K562 (cell line): ENCODE data around the gene HAO2. TPM values are rescaled to one million over a fixed set of nuclear protein-coding genes. Genes with fewer than 3 reads are reported as not detected.

ENCODE experiments used
- ATAC-seq: fragments of 200-7000 bp; cut with Tn5 transposase; 3 replicates; pipeline ENCODE4 v1.9.1; 2020; ENCODE audit warnings: moderate library complexity
- BruUV-seq: library from RNA; stranded (reverse); fragments of 400-500 nt; replicated peaks from 2 replicates; lab custom pipeline; 2021; lab: Mats Ljungman, UMichigan
- CTCF ChIA-PET: fragments of 300-600 bp; formaldehyde crosslinking; extraction: SDS; loops from one replicate; lab custom pipeline; 2021; ENCODE audit warnings: low intra/inter-chr PET ratio; lab: Yijun Ruan, JAX
- POLR2A ChIA-PET: fragments of 300-600, 350-650 bp; sonication (Branson Sonifier 250); formaldehyde crosslinking; extraction: SDS; loops from one replicate; lab custom pipeline; 2021; ENCODE audit warnings: antibody characterized with exemption, inconsistent platforms; lab: Yijun Ruan, JAX
- DNase-seq, 4 experiments: peaks; one replicate each; pipeline versions ENCODE4 v3.0.0 to v3.0.0-alpha.2; 2011 to 2018; ENCODE audit warnings: low spot score in 3 of 4, mixed read lengths in 3 of 4; ENCODE audit errors: extremely low read depth in 1 of 4
- FAIRE-seq: peaks from 2 replicates; lab custom pipeline; 2011; peaks lifted over from hg19 to GRCh38; lab: Jason Lieb, UNC
- H2AFZ ChIP-seq: 2 replicates; pipeline ENCODE4 v1.6.0; 2011; ENCODE audit warnings: low read depth, low read length, control low read depth, inconsistent platforms
- H3K27ac ChIP-seq: fragments of 200-600 bp; 3 replicates; pipeline ENCODE4 v1.8.0; 2011; ENCODE audit warnings: low read depth, mild to moderate bottlenecking, control low read depth, inconsistent platforms, low read length, moderate library complexity, mixed read lengths; ENCODE audit errors: extremely low read depth
- H3K27me3 ChIP-seq, 2 experiments: fragments of 300-600 bp in 1 of 2; 2 replicates in 1 of 2; 3 replicates in 1 of 2; pipeline versions ENCODE4 v1.6.0 to v1.8.0; 2011; ENCODE audit warnings: inconsistent platforms in 2 of 2, low read length in 2 of 2, mild to moderate bottlenecking in 1 of 2, mixed read lengths in 1 of 2, moderate library complexity in 1 of 2; ENCODE audit not compliant: control insufficient read depth in 2 of 2, insufficient read depth in 2 of 2
- H3K36me3 ChIP-seq: fragments of 300-600 bp; 3 replicates; pipeline ENCODE4 v1.8.0; 2011; ENCODE audit warnings: mild to moderate bottlenecking, low read length, inconsistent platforms; ENCODE audit not compliant: control insufficient read depth, insufficient read depth
- H3K4me1 ChIP-seq, 2 experiments: fragments of 200-600 bp in 1 of 2; replicated peaks in 1 of 2; 2 replicates in 1 of 2; 3 replicates in 1 of 2; pipeline versions ENCODE4 v1.5.1 to v1.8.0; 2011; ENCODE audit warnings: inconsistent platforms in 2 of 2, low read length in 2 of 2, mild to moderate bottlenecking in 1 of 2, mixed read lengths in 1 of 2, moderate library complexity in 1 of 2; ENCODE audit not compliant: control insufficient read depth in 2 of 2, insufficient read depth in 2 of 2
- H3K4me2 ChIP-seq: 2 replicates; pipeline ENCODE4 v1.6.1; 2011; ENCODE audit warnings: low read length, control low read depth, inconsistent platforms, mixed read lengths; ENCODE audit not compliant: insufficient read depth
- H3K4me3 ChIP-seq: fragments of 200-600 bp; sonication (generic), shearing (Covaris generic); 2 replicates; pipeline ENCODE4 v1.5.1; 2016; ENCODE audit warnings: control low read depth, inconsistent platforms
- H3K79me2 ChIP-seq: fragments of 200-600 bp; 3 replicates; pipeline ENCODE4 v1.8.0; 2011; ENCODE audit warnings: low read length, inconsistent platforms; ENCODE audit not compliant: control insufficient read depth, insufficient read depth
- H3K9ac ChIP-seq, 2 experiments: 2 replicates each; pipeline versions ENCODE4 v1.6.0 to v1.6.1; 2011; ENCODE audit warnings: low read depth in 2 of 2, low read length in 2 of 2, control low read depth in 1 of 2, inconsistent platforms in 1 of 2, mild to moderate bottlenecking in 1 of 2, mixed read lengths in 1 of 2; ENCODE audit not compliant: insufficient read depth in 1 of 2
- H3K9me1 ChIP-seq: one replicate; pipeline ENCODE4 v1.6.0; 2011; ENCODE audit warnings: inconsistent platforms, mild to moderate bottlenecking, low read length, moderate library complexity; ENCODE audit not compliant: control insufficient read depth, insufficient read depth
- H3K9me3 ChIP-seq: replicated peaks from 2 replicates; pipeline ENCODE4 v1.5.1; 2011; ENCODE audit warnings: low read depth, low read length, inconsistent platforms; ENCODE audit not compliant: control insufficient read depth, insufficient read depth
- H4K20me1 ChIP-seq: replicated peaks from 2 replicates; pipeline ENCODE4 v1.6.1; 2011; ENCODE audit warnings: low read length, inconsistent platforms, mixed read lengths; ENCODE audit not compliant: control insufficient read depth, insufficient read depth
- E2F3 ChIP-seq: fragments of 250-450 bp; sonication (Bioruptor Pico); IDR thresholded peaks from 2 replicates; pipeline ENCODE4 v1.4.0; 2020; ENCODE audit warnings: mild to moderate bottlenecking
- KLF6 ChIP-seq: fragments of 250-450 bp; sonication (Bioruptor Pico); IDR thresholded peaks from 2 replicates; pipeline ENCODE4 v1.4.0; 2020; ENCODE audit warnings: mild to moderate bottlenecking, moderate library complexity, borderline replicate concordance
- LARP7 ChIP-seq: fragments of 450-650 bp; IDR thresholded peaks from 2 replicates; pipeline ENCODE4 v1.6.1; 2016
- TGIF2 ChIP-seq: sonication (generic); formaldehyde crosslinking; IDR thresholded peaks from 2 replicates; pipeline ENCODE4 v1.8.1; 2022; ENCODE audit warnings: mild to moderate bottlenecking, missing genetic modification reagents, moderate library complexity
- YY1 ChIP-seq, 3 experiments: IDR thresholded peaks; 2 replicates each; pipeline ENCODE4 v1.6.1; 2011; ENCODE audit warnings: low read length in 2 of 3, mild to moderate bottlenecking in 2 of 3, moderate library complexity in 2 of 3, borderline replicate concordance in 1 of 3, control low read depth in 1 of 3, low read depth in 1 of 3; ENCODE audit not compliant: insufficient read depth in 3 of 3, insufficient replicate concordance in 2 of 3, control insufficient read depth in 1 of 3, insufficient read length in 1 of 3; ENCODE audit errors: extremely low read depth in 1 of 3
- ZNF133 ChIP-seq: fragments of 250-450 bp; sonication (Bioruptor Pico); IDR thresholded peaks from 2 replicates; pipeline ENCODE4 v1.4.0; 2020; ENCODE audit warnings: mild to moderate bottlenecking
- ZNF384 ChIP-seq: IDR thresholded peaks from 2 replicates; pipeline ENCODE4 v1.6.1; 2012; ENCODE audit warnings: low read depth, low read length, improper control_type of control experiment
- ZSCAN32 ChIP-seq: fragments of 450-650 bp; formaldehyde crosslinking; IDR thresholded peaks from 2 replicates; pipeline ENCODE4 v1.4.0; 2020; ENCODE audit warnings: mild to moderate bottlenecking, moderate library complexity
- WGBS: fragments of 100-300 bp; shearing (Covaris generic); methylation state at CpG from one replicate; pipeline ENCODE4 v1.1.6; 2016; ENCODE audit warnings: low coverage, mixed read lengths; ENCODE audit not compliant: insufficient coverage; ENCODE audit errors: missing lambda C conversion rate; 5-methylcytosine and 5-hydroxymethylcytosine counted together
- in situ Hi-C: fragments of 300-500 bp; cut with MboI; formaldehyde crosslinking; loops from 4 replicates; pipeline ENCODE4 v1.15.0; 2018; ENCODE audit warnings: inconsistent platforms, mixed read lengths
- intact Hi-C: fragments of 100-400 bp; cut with micrococcal nuclease; formaldehyde crosslinking; loops from 2 replicates; pipeline ENCODE4 v1.14.2; 2022
- polyA plus RNA-seq, 8 experiments: library from polyadenylated mRNA; depleted of rRNA in 4 of 8; stranded (reverse) in 5 of 8; unstranded in 3 of 8; fragments of >200 nt; fragmentation: Nextera tagmentation in 2 of 8; fragmentation: Illumina TruSeq in 1 of 8; extraction: Ambion mirVana in 2 of 8; extraction: Trizol in 1 of 8; gene quantifications; 2 replicates each; pipeline versions ENCODE4 v1.2.1 to v1.2.3, GENCODE V29; 2011 to 2014; ENCODE audit warnings: inconsistent platforms in 1 of 8, missing spikeins in 1 of 8
- total RNA-seq, 7 experiments: library from RNA; depleted of rRNA in 6 of 7; stranded (reverse); fragments of >200 nt in 6 of 7; fragmentation: Illumina TruSeq in 2 of 7; extraction: Trizol in 2 of 7; gene quantifications; 2 replicates each; pipeline versions ENCODE4 v1.2.1 to v1.2.3, GENCODE V29; 2011 to 2021; ENCODE audit warnings: low replicate concordance in 1 of 7
- TF ChIP-seq, protein P1 (sequence below): sonication (generic); formaldehyde crosslinking; IDR thresholded peaks from 2 replicates; pipeline ENCODE4 v1.8.0; 2022; ENCODE audit warnings: missing genetic modification reagents, mild to moderate bottlenecking, borderline replicate concordance
- TF ChIP-seq, protein P2 (sequence below): sonication (generic); formaldehyde crosslinking; IDR thresholded peaks from 2 replicates; pipeline ENCODE4 v1.8.1; 2023; ENCODE audit warnings: mild to moderate bottlenecking, missing genetic modification reagents, moderate library complexity
- TF ChIP-seq, protein P3 (sequence below): sonication (generic); formaldehyde crosslinking; IDR thresholded peaks from 2 replicates; pipeline ENCODE4 v1.5.0; 2020; ENCODE audit warnings: missing genetic modification reagents

The HAO2 gene
- total and polyA plus RNA-seq, 9 of the 15 experiments (the other 6 are each of a cell fraction or from before 2014, with no cell fraction given), result not detected

- Histone ChIP-seq H3K27ac (no peak overlapping the region), H3K9me3 (no peaks in the 10 kb centered on the region), H3K4me3 (no peak overlapping the region), H3K4me1 (no peaks in the 10 kb centered on the region), H3K79me2 (no peaks in the 10 kb centered on the region), H3K27me3 (no peaks in the 10 kb centered on the region), H3K36me3 (no peaks in the 10 kb centered on the region), H4K20me1 (no peaks in the 10 kb centered on the region), H3K9ac (no peak overlapping the region), H3K9me1 (no peaks in the 10 kb centered on the region), H3K4me2 (no peak overlapping the region), H2AFZ (no peak overlapping the region)
- BruUV-seq, result no TSS peak
- intact Hi-C loops, result no loop called here
- DNase-seq (no peak), ATAC-seq (no peak), FAIRE-seq (no peak)
- ChIA-PET CTCF (no interaction called here), POLR2A (interaction anchor here (0.6 to 0.7 kb wide), 2 partner anchors 11 to 17 kb away, joined by 3 to 5 read pairs; no protein-coding TSS in a partner anchor)
- 4% methylated on average over 2 of the region's 2 CpGs for WGBS
- TF ChIP-seq, protein P1, sequence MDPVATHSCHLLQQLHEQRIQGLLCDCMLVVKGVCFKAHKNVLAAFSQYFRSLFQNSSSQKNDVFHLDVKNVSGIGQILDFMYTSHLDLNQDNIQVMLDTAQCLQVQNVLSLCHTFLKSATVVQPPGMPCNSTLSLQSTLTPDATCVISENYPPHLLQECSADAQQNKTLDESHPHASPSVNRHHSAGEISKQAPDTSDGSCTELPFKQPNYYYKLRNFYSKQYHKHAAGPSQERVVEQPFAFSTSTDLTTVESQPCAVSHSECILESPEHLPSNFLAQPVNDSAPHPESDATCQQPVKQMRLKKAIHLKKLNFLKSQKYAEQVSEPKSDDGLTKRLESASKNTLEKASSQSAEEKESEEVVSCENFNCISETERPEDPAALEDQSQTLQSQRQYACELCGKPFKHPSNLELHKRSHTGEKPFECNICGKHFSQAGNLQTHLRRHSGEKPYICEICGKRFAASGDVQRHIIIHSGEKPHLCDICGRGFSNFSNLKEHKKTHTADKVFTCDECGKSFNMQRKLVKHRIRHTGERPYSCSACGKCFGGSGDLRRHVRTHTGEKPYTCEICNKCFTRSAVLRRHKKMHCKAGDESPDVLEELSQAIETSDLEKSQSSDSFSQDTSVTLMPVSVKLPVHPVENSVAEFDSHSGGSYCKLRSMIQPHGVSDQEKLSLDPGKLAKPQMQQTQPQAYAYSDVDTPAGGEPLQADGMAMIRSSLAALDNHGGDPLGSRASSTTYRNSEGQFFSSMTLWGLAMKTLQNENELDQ (CRISPR knock-in tag), result no peak
- no peak for TF ChIP-seq LARP7
- no peak for TF ChIP-seq KLF6 (CRISPR knock-in tag)
- TF ChIP-seq, protein P2, sequence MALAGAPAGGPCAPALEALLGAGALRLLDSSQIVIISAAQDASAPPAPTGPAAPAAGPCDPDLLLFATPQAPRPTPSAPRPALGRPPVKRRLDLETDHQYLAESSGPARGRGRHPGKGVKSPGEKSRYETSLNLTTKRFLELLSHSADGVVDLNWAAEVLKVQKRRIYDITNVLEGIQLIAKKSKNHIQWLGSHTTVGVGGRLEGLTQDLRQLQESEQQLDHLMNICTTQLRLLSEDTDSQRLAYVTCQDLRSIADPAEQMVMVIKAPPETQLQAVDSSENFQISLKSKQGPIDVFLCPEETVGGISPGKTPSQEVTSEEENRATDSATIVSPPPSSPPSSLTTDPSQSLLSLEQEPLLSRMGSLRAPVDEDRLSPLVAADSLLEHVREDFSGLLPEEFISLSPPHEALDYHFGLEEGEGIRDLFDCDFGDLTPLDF (CRISPR knock-in tag), result no peak
- no peak for TF ChIP-seq YY1 (IDR thresholded peaks at IDR 0.05; ENCODE audit: borderline replicate concordance in 1 of 3, control insufficient read depth in 1 of 3, extremely low read depth in 1 of 3, insufficient read depth in 3 of 3, insufficient read length in 1 of 3, insufficient replicate concordance in 2 of 3, low read depth in 1 of 3, low read length in 2 of 3)
- TF ChIP-seq E2F3 (CRISPR knock-in tag), result no peak
- no peak for TF ChIP-seq ZNF384
- TF ChIP-seq, protein P3, sequence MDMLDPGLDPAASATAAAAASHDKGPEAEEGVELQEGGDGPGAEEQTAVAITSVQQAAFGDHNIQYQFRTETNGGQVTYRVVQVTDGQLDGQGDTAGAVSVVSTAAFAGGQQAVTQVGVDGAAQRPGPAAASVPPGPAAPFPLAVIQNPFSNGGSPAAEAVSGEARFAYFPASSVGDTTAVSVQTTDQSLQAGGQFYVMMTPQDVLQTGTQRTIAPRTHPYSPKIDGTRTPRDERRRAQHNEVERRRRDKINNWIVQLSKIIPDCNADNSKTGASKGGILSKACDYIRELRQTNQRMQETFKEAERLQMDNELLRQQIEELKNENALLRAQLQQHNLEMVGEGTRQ, result no peak
- TF ChIP-seq ZSCAN32, result no peak
- TF ChIP-seq TGIF2, result no peak
- TF ChIP-seq ZNF133 (CRISPR knock-in tag), result no peak
- in situ Hi-C loops, result no loop called here
These were observed 36.2 kb downstream of the HAO2 start for GRCh38 chr1:119404736-119405135.
